ENCODE results near the gene DNAAF3.

- TF ChIP-seq, protein P1, sequence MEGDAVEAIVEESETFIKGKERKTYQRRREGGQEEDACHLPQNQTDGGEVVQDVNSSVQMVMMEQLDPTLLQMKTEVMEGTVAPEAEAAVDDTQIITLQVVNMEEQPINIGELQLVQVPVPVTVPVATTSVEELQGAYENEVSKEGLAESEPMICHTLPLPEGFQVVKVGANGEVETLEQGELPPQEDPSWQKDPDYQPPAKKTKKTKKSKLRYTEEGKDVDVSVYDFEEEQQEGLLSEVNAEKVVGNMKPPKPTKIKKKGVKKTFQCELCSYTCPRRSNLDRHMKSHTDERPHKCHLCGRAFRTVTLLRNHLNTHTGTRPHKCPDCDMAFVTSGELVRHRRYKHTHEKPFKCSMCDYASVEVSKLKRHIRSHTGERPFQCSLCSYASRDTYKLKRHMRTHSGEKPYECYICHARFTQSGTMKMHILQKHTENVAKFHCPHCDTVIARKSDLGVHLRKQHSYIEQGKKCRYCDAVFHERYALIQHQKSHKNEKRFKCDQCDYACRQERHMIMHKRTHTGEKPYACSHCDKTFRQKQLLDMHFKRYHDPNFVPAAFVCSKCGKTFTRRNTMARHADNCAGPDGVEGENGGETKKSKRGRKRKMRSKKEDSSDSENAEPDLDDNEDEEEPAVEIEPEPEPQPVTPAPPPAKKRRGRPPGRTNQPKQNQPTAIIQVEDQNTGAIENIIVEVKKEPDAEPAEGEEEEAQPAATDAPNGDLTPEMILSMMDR (IDR thresholded peaks at IDR 0.05), result no peak
- TF ChIP-seq EP300 (IDR thresholded peaks at IDR 0.05), result no peak
- no peak for TF ChIP-seq POLR2A (IDR thresholded peaks at IDR 0.05)
- no peak for TF ChIP-seq POLR2AphosphoS5 (IDR thresholded peaks at IDR 0.05)
These were observed 30.4 kb upstream of the DNAAF3 start for GRCh38 chr19:55196803-55197202.

Measured in suprapubic skin (tissue), 4 donors.